GM19372 (cell line): ENCODE measurements around the gene EHD4.

ENCODE experiments used
- ATAC-seq: cut with Tn5 transposase; IDR thresholded peaks from one replicate; pipeline ENCODE4 v1.9.1; 2021; ENCODE audit warnings: mild to moderate bottlenecking, low read depth, moderate library complexity; ENCODE audit not compliant: unreplicated experiment

Gene EHD4

GRCh38 chr15:41995476-41995855 lies 23.1 kb upstream of the EHD4 start:
- no peak for ATAC-seq

DNA sequence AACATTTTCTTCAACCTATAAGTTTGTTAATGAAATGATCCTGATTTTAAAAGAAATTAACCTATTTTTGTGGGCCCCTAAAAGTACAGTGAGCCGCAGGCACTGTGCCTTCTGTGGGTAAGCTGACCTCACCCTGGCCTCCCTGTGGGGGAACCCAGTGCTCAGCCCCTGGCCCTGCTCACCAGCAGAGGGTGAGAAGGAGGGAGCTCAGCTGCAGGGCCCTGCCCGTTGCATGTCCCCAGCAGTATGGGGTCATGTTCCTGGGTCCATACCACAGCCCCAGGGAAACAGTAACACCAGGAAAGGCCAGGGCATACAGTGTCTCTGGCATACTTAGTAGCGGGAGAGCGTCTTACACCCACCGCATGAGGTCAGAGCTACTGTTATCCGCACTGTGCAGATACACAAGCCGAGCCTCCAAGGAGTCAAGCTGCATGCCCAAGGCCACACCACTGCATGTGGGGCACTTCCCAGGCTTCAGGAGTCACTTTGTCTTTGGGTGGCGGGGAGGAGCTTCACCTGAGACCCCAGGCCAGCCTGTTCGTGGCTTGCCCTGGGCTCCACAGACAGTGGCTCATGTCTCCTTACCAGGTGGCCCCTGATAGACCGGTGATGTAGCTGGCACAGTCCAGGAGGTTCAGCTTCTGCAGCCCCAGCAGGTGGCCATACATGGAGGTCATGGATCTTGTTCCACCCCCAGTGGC lies 22.6 kb upstream of the EHD4 start:
- no peak for ATAC-seq

DNA sequence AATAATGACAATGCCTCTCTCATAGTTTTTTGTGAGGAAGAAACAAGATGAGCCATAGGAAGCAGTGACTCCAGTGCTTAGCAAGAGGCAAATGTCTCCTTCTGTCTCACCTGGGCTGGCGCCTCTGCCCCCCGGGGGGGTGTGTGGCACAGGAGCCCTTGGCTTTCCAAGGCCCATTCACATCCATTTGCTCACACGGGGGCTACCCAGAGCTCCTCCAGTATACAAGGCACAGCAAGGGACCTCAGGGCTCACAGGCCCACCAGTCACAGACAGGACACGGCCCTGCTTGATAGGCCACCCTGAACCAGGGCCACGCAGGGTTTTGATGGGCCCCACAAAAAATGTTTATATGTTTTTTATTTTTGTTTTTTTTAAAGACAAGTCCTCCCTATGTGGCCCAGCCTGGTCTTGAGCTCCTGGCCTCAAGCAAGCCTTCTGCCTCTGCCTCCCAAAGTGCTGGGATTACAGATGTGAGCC lies 21.9 kb upstream of the EHD4 start:
- ATAC-seq = no peak

DNA sequence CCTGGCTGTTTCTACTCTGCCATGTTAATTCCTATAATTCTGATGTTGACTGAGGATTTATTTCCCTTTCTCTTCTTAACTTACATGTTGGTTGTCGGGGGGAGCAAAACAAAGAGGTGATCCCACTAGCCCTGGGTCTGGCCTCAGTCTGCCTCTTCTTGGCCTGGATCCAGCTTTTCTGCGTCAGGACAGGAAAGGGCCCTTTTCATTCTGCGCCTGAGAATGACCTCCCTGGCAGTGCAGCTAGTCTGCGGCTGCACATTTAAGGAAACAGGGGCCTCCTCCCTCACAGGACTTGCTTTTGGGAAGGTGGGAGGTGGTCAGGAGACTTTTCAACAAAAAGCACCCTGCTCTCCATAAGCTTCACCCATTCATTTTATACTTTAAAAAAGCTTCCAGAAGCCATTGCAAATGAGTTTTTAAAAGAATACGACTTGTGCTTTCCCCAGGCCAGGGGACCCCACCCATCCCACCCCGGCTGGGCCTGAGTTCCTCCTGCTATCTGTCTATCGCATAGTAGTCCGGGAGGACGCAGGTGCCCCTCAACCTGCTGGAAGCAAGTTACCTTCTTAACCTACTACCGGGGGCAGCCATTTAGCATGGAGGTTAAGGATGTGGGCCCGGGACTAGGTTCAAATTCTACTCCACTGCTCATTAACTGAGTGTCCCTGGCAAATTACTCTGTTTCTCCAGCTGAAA lies 21.3 kb upstream of the EHD4 start:
- ATAC-seq = no peak

GRCh38 chr15:41992803-41993190 lies 20.4 kb upstream of the EHD4 start:
- no peak for ATAC-seq

DNA sequence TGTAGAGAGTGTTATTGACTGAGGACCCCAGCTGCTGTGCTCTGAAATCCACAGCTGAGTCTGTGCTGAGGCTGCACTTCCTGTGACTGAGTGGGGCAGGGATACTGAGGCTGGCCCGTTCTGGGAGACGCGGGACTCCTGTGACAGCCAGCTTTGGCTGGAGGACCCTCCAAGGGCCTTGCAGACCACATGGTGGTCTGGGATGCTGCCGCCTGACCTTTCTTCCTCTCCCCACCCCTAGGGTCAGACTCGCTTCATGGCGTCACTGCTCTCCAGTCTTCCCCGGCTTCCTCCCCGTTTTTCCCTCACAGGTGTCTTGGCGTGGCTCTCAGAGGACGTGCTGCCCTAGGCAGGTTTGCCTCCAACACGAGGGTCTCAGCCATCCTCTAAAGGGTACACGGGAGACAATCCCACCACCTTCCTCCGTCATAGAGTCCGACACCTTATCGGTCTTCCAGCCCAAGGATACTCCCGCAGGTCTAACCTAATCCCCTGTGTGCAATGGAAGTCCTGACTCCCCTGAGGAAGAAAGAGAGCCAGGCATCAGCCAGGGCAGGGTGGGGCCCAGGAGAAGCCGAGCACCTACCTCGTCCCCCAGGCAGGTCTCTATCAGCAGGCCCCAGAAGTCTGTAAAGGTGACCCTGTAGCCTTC lies 19.9 kb upstream of the EHD4 start:
- no peak for ATAC-seq

- no peak for ATAC-seq
Observed at GRCh38 chr15:41990691-41991090, 18.3 kb upstream of the EHD4 start.

DNA sequence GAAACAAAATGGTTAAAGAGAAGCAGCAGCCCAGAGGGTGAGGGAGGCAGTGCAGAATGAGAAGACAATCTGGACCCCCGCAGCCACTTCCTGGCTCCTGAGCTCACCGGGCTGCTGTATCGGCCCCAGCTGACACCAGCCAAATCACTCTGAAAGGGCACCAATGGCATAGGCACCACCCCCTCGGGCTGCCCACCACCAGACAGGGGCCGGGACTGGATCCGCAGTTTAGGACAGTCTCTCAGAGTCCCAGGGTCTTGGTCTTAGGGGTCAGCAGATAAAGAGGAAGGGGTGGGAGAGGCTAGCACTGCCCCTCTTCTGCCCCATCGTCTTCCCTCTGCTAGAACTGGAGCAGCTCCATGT lies 17.9 kb upstream of the EHD4 start:
- ATAC-seq = no peak

GRCh38 chr15:41989573-41990242 lies 17.4 kb upstream of the EHD4 start:
- peak; percentile 67 for ATAC-seq

DNA sequence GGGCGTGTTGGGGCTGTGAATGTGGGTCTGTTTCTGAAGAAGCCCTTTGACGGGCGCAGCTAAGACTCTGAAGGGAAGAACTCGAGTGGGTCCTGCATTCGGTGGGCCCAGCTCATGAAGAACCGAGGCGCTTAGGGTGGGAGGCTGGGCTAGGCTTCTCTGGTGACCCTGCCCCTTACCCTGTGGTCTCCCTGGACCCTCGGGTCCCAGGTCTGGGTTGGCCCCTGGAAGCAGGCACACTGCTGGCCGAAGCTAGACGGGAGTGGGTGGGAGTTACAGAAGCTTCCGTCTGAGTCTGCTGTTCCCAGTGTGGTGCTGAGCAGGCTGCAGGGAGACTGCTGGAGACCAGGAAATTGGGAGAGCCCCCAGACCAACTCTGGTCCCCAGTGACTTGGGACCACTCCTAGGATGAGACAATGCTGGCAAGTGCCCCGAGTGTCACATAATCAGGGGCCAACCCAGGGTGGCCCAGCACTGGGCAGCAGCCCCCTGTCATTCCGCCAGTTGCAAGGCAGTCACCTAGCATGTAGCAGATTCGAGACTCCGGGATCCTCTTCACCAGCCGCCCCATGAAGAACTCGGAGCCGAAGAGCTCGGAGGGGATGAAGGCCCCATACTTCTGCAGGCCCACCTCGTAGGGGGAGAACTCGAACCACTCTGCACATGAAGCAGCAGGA lies 16.7 kb upstream of the EHD4 start:
- ATAC-seq = no peak

DNA sequence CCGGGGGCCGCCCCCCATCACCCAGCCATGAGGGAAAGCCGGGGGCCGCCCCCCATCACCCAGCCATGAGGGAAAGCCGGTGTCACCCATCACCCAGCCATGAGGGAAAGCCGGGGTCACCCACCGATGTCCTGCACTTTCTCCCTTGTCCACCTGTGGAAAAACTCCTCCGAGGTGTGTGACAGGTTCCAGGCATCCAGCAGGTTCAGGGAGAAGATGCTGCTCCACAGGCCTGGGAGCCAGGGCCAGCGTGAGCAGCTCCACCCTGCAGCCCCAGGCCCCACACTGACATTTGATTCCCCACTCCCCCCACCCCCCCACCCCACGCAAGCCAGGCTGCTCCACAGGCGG lies 15.5 kb upstream of the EHD4 start:
- no peak for ATAC-seq

GRCh38 chr15:41987246-41987924 lies 15.0 kb upstream of the EHD4 start:
- no peak for ATAC-seq

DNA sequence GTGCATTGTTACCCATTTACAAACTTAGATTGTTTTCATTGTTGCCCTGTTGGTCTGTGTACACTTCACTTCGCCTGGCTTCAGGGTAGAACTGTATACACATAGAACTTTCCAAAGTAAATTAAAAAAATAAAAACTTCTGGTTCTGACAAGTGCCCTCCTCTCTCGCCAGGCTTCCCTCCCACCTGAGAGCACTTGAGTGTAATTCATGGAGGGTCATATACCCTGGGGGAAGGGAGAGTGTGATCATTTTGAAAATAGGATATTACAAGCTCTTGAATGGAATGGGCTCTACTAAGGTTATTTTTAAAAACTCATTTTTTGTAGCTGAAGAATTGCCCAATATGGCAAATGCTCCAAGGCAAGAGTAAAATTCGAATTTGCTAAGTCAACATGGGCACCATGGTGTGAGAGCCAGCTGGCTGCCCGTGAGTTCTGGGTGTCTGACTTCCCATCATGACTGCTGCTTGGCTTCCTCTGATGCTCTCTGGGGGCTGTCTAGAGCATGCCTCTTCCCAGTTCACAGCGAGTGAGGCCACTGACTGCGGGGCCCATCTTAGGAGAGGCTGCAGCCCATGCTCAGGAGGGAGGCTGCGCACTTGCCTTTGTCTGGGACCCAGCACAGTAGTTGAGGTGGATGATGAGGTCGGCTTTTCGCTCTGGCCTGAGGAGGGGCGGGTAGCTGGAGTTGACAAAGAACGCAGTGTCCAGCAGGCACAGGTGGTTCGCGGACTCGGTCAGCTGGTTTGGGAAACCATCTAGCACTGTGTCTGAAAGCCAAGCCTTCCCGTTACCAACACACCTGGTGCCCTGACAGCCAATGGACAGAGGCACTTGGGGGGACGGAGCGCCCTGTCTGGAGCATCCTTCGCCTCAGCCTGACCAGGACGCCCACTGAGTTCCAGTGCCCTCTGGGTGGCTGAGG lies 13.1 kb upstream of the EHD4 start:
- ATAC-seq = no peak

- no peak for ATAC-seq
Observed at GRCh38 chr15:41984622-41985021, 12.3 kb upstream of the EHD4 start.

- no peak for ATAC-seq
Observed at GRCh38 chr15:41983621-41984571, 11.5 kb upstream of the EHD4 start.

DNA sequence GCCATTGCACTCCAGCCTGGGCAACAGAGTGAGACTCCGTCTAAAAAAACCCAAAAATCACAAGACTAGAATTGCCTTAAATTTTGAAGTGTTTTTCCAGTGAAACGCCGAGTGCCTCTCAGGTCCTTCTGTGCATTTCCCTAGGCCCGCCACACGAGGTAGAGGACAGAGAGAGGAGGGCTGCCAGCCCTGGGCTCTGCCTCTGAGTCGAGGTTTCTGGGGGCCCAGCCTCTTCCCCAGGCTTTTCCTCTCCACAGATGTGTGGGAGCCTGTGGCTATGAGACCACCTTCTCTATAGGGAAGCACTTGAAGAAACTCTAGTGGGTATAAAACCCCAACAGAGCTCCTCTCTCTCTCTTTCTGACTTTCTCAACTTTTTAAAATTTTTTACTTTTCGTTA lies 10.9 kb upstream of the EHD4 start:
- no peak for ATAC-seq

- ATAC-seq = no peak
Observed at GRCh38 chr15:41982133-41982930, 10.0 kb upstream of the EHD4 start.
